Smooth muscle cell of the brain vasculature (primary cell): ENCODE results near the gene SLC11A2.
"Not testable (repeated sequence)": the region's sequence is repeated elsewhere in the genome, so short reads cannot be mapped to it uniquely, and the experiment has no call there.

ENCODE experiments used
- DNase-seq: peaks from one replicate; pipeline ENCODE4 v3.0.0-alpha.2; 2012; ENCODE audit warnings: low read depth, low spot score

SLC11A2 gene

GRCh38 chr12:50948798-50949197 lies 77.4 kb downstream of the SLC11A2 start:
- no peak for DNase-seq

DNA sequence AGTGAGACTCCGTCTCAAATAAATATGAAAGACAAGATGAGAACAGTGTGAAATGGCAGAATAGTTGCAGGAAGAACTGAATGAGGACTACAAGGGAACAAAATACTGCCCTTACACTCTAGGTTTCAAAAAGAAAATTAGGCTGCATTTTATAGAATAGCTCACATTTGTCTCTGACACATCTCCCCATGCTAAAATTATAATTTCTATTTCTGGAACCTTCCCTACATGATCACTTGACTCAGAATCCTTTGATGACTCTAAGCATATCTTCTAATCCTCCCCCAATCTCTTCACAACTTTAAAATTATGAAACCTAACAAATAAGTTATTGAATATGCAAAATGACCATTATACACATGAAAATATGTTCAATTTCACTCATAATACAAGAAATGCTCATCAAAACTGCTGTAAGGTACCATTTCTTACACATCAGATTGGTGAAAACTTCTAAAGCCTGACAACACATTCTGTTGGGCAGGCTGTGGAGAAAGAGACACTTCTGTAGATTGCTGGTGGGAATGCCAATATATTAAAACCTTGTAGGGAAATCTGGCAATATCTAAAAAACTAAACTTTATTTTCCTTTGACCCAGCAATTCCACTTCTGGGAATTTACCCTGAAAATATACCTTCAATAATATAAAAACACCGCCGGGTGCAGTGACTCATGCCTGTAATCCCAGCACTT lies 78.1 kb downstream of the SLC11A2 start:
- no peak for DNase-seq

- no peak for DNase-seq
These were observed 88.5 kb downstream of the SLC11A2 start for GRCh38 chr12:50937653-50938052.

- no peak for DNase-seq
These were observed 89.2 kb downstream of the SLC11A2 start for GRCh38 chr12:50936821-50937530.

- DNase-seq: no peak
These were observed 91.0 kb downstream of the SLC11A2 start for GRCh38 chr12:50934981-50935807.

DNA sequence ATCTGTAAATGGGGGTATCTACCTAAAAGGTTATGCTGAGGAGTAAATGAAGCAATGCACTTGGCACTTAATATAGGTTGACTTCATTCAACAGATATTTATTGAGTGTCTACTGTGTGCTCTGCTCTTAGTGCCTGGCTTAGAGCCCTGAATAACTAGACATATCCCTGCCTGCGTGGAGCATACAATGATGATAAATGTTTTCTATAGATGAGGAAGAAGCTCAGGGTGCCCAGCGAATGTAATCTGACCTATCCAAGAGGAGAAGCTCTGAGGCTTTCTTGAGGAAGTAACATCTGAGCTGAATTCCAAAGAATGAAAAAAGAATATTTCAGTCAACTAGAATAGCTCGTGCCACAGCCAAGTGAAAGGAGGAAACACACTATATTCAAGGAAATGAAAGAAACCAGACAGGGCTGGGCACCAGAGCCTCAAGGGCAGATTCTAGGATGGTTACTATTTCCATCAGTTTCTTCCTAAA lies 91.8 kb downstream of the SLC11A2 start:
- DNase-seq: no peak

GRCh38 chr12:50933459-50934124 lies 92.6 kb downstream of the SLC11A2 start:
- no peak for DNase-seq

DNA sequence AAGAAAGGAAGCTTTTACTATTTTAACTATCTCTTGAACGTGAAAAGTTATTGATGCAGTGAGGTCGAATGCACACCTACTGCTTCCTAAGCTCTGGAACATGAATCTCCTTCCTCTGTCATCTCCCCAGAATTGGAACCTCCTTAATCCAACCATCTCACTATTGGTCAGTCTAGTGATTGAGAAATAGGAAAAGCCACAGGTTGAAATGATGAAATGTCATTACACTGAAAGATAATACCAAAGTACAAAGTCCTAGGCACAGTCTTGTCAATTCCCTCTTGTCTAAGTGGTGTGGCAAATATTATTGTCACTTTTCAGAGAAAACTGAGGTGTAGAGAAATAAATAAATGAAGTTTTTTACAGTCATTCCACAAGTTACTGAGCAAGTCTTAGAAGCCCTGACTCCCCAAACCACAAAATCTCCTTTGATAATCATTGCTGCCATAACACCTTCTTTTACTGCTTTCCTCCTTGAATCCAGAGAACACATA lies 93.3 kb downstream of the SLC11A2 start:
- DNase-seq: no peak

DNA sequence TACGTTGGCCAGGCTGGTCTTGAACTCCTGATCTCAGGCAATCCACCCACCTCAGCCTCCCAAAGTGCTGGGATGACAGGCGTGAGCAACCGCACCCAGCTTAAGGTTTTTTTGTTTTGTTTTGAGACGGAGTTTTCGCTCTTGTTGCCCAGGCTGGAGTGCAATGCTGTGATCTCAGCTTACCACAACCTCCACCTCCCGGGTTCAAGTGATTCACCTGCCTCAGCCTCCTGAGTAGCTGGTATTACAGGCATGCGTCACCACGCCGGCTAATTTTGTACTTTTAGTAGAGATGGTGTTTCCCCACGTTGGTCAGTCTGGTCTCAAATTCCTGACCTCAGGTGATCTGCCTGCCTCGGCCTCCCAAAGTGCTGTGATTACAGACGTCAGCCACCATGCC lies 95.7 kb downstream of the SLC11A2 start:
- not testable (repeated sequence) for DNase-seq

DNA sequence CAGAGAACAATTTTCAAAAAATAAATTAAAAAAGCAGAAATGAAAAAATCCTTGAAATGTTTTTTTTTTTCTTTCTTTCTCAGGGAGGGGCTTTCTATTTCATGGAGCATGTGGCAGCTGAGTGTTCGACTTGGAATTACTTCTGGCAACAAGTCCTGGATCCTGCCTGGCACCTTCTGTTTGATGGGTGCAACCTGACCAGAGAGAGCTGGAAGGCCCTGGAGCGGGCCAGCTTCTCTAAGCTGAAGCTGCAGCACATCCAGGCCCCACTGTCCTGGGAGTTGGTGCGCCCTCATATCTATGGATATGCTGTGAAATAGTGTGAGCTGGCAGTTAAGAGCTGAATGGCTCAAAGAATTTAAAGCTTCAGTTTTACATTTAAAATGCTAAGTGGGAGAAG lies 96.4 kb downstream of the SLC11A2 start:
- no peak for DNase-seq
